SK-N-SH (cell line): ENCODE results near the gene CST3. TPM values are rescaled to one million over a fixed set of nuclear protein-coding genes. Genes with fewer than 3 reads are reported as not detected.

Source experiments
- CTCF ChIA-PET: fragments of 300-600, 350-600 bp; formaldehyde crosslinking; extraction: SDS; loops from one replicate; lab custom pipeline; 2021; lab: Yijun Ruan, JAX
- POLR2A ChIA-PET: fragments of 350-600 bp; sonication (Branson Sonifier 250); formaldehyde crosslinking; extraction: SDS; loops from one replicate; lab custom pipeline; 2020; ENCODE audit warnings: antibody characterized with exemption, inconsistent platforms; lab: Yijun Ruan, JAX
- DNase-seq: peaks from one replicate; pipeline ENCODE4 v3.0.0; 2012
- H2AFZ ChIP-seq: fragments of 200-600 bp; sonication (generic); 2 replicates; pipeline ENCODE4 v1.8.1; 2016; ENCODE audit warnings: antibody characterized with exemption, mild to moderate bottlenecking, low read depth
- H3F3A ChIP-seq: fragments of 200-600 bp; sonication (generic); replicated peaks from 2 replicates; pipeline ENCODE3; 2016; ENCODE audit warnings: antibody characterized with exemption, mild to moderate bottlenecking; ENCODE audit not compliant: insufficient read depth
- H3K27ac ChIP-seq, 2 experiments: fragments of 200-500 bp in 1 of 2; fragments of 200-600 bp in 1 of 2; sonication (Bioruptor generic) in 1 of 2; sonication (generic), shearing (Covaris generic) in 1 of 2; 2 replicates each; pipeline versions ENCODE4 v1.5.1 to v1.6.1; 2014 to 2016; ENCODE audit warnings: low read depth in 2 of 2, inconsistent platforms in 1 of 2, low read length in 1 of 2, mild to moderate bottlenecking in 1 of 2, mixed read lengths in 1 of 2
- H3K27me3 ChIP-seq: fragments of 200-600 bp; sonication (generic), shearing (Covaris generic); 2 replicates; pipeline ENCODE4 v1.6.1; 2016; ENCODE audit warnings: mixed run types; ENCODE audit not compliant: insufficient read depth
- H3K36me3 ChIP-seq, 2 experiments: fragments of 200-500 bp in 1 of 2; fragments of 200-600 bp in 1 of 2; sonication (Bioruptor generic) in 1 of 2; sonication (generic) in 1 of 2; replicated peaks in 1 of 2; 2 replicates each; pipeline versions ENCODE3 to v1.5.1; 2014 to 2016; ENCODE audit warnings: low read length in 1 of 2, mild to moderate bottlenecking in 1 of 2; ENCODE audit not compliant: insufficient read depth in 2 of 2, control insufficient read depth in 1 of 2
- H3K4me1 ChIP-seq, 2 experiments: fragments of 200-500 bp in 1 of 2; fragments of 200-600 bp in 1 of 2; sonication (Bioruptor generic) in 1 of 2; sonication (generic), shearing (Covaris generic) in 1 of 2; 2 replicates each; pipeline versions ENCODE4 v1.5.1 to v1.6.1; 2014 to 2016; ENCODE audit warnings: low read depth in 1 of 2, low read length in 1 of 2, mixed run types in 1 of 2; ENCODE audit not compliant: insufficient read depth in 2 of 2, control insufficient read depth in 1 of 2
- H3K4me2 ChIP-seq: fragments of 200-600 bp; sonication (generic), shearing (Covaris generic); 2 replicates; pipeline ENCODE4 v1.6.1; 2017; ENCODE audit warnings: mixed run types
- H3K4me3 ChIP-seq, 2 experiments: fragments of 200-500 bp in 1 of 2; fragments of 200-600 bp in 1 of 2; sonication (Bioruptor generic) in 1 of 2; sonication (generic), shearing (Covaris generic) in 1 of 2; 2 replicates each; pipeline versions ENCODE4 v1.5.1 to v1.8.1; 2014 to 2016; ENCODE audit warnings: low read depth in 2 of 2, inconsistent platforms in 1 of 2, low read length in 1 of 2, mild to moderate bottlenecking in 1 of 2, mixed read lengths in 1 of 2, moderate library complexity in 1 of 2
- H3K79me2 ChIP-seq: fragments of 200-600 bp; sonication (generic); 2 replicates; pipeline ENCODE4 v1.8.1; 2017; ENCODE audit warnings: mild to moderate bottlenecking; ENCODE audit not compliant: insufficient read depth
- H3K9ac ChIP-seq: fragments of 200-600 bp; sonication (generic); 2 replicates; pipeline ENCODE4 v1.6.1; 2017; ENCODE audit warnings: mixed run types
- H3K9me2 ChIP-seq: fragments of 200-600 bp; sonication (generic); 2 replicates; pipeline ENCODE4 v1.6.1; 2017; ENCODE audit warnings: mixed run types
- H3K9me3 ChIP-seq: fragments of 200-600 bp; sonication (generic); 2 replicates; pipeline ENCODE4 v1.6.1; 2017; ENCODE audit warnings: mixed run types, mild to moderate bottlenecking, moderate library complexity
- H4K20me1 ChIP-seq: fragments of 200-600 bp; sonication (generic); 2 replicates; pipeline ENCODE4 v1.6.1; 2017; ENCODE audit warnings: mild to moderate bottlenecking, mixed run types; ENCODE audit not compliant: insufficient read depth
- CHD2 ChIP-seq: fragments of 150-350 bp; IDR thresholded peaks from 2 replicates; pipeline ENCODE4 v1.6.1; 2018; ENCODE audit warnings: low read length; ENCODE audit not compliant: partially characterized antibody
- EP300 ChIP-seq, 2 experiments: IDR thresholded peaks; 2 replicates each; pipeline versions ENCODE4 v1.4.0 to v1.6.1; 2012; ENCODE audit warnings: borderline replicate concordance in 1 of 2, low read depth in 1 of 2, low read length in 1 of 2
- EZH2phosphoT487 ChIP-seq: fragments of 200-600 bp; sonication (generic); IDR thresholded peaks from 2 replicates; pipeline ENCODE4 v1.6.1; 2017; ENCODE audit warnings: low read depth, mixed run types, mild to moderate bottlenecking, antibody characterized with exemption, moderate library complexity, borderline replicate concordance
- FOSL2 ChIP-seq: IDR thresholded peaks from 2 replicates; pipeline ENCODE4 v1.4.0; 2012; ENCODE audit warnings: low read depth, mild to moderate bottlenecking, moderate library complexity, borderline replicate concordance
- FOXM1 ChIP-seq: IDR thresholded peaks from 2 replicates; pipeline ENCODE4 v1.4.0; 2012; ENCODE audit warnings: low read depth, mild to moderate bottlenecking
- GABPA ChIP-seq: IDR thresholded peaks from 2 replicates; pipeline ENCODE4 v1.4.0; 2012; ENCODE audit warnings: low read depth, mild to moderate bottlenecking
- MEF2A ChIP-seq: IDR thresholded peaks from 2 replicates; pipeline ENCODE4 v1.4.0; 2012; ENCODE audit warnings: low read depth, borderline replicate concordance
- NRF1 ChIP-seq: IDR thresholded peaks from 2 replicates; pipeline ENCODE4 v1.6.1; 2012; ENCODE audit warnings: low read depth, mild to moderate bottlenecking, low read length
- RAD21 ChIP-seq: IDR thresholded peaks from 2 replicates; pipeline ENCODE4 v1.6.1; 2012; ENCODE audit warnings: mild to moderate bottlenecking, low read length
- RCOR1 ChIP-seq: fragments of 150-350 bp; IDR thresholded peaks from 2 replicates; pipeline ENCODE4 v1.6.1; 2017; ENCODE audit warnings: antibody characterized with exemption, low read length
- RFX5 ChIP-seq: IDR thresholded peaks from 2 replicates; pipeline ENCODE4 v1.6.1; 2012; ENCODE audit warnings: mild to moderate bottlenecking, improper control_type of control experiment, low read length
- SIN3A ChIP-seq: IDR thresholded peaks from 2 replicates; pipeline ENCODE4 v1.6.1; 2012; ENCODE audit warnings: low read depth, mild to moderate bottlenecking, low read length, moderate library complexity, borderline replicate concordance
- TCF12 ChIP-seq: IDR thresholded peaks from 2 replicates; pipeline ENCODE4 v1.4.0; 2012
- YY1 ChIP-seq: IDR thresholded peaks from 2 replicates; pipeline ENCODE4 v1.4.0; 2012; ENCODE audit warnings: low read depth, mild to moderate bottlenecking
- WGBS: methylation state at CpG from one replicate; pipeline ENCODE4 v1.1.6; 2017; ENCODE audit warnings: low lambda C conversion rate; 5-methylcytosine and 5-hydroxymethylcytosine counted together
- polyA plus RNA-seq, 3 experiments: library from polyadenylated mRNA; depleted of rRNA; stranded (reverse); fragments of >200 nt; gene quantifications; 2 replicates each; pipeline ENCODE4 v1.2.3, GENCODE V29; 2012
- TF ChIP-seq, protein P1 (sequence below): IDR thresholded peaks from 2 replicates; pipeline ENCODE4 v1.4.0; 2012; ENCODE audit warnings: low read depth
- TF ChIP-seq, protein P2 (sequence below): IDR thresholded peaks from 2 replicates; pipeline ENCODE4; 2012
- TF ChIP-seq, protein P3 (sequence below): IDR thresholded peaks from 2 replicates; pipeline ENCODE4 v1.4.0; 2012; ENCODE audit warnings: low read depth, borderline replicate concordance
- TF ChIP-seq, protein P4 (sequence below): fragments of 150-350 bp; IDR thresholded peaks from 2 replicates; pipeline ENCODE4 v1.6.1; 2016; ENCODE audit warnings: mild to moderate bottlenecking, low read depth, low read length
- TF ChIP-seq, protein P5 (sequence below): IDR thresholded peaks from 2 replicates; pipeline ENCODE4 v1.4.0; 2012; ENCODE audit warnings: low read depth, borderline replicate concordance
- TF ChIP-seq, protein P6 (sequence below): fragments of 150-350 bp; IDR thresholded peaks from 2 replicates; pipeline ENCODE4 v1.6.1; 2017; ENCODE audit warnings: antibody characterized with exemption, low read length, low read depth, borderline replicate concordance

Gene CST3
- polyA plus RNA-seq, 1 of the 3 experiments (the other 2 are of a cell fraction), result 428 TPM

DNA sequence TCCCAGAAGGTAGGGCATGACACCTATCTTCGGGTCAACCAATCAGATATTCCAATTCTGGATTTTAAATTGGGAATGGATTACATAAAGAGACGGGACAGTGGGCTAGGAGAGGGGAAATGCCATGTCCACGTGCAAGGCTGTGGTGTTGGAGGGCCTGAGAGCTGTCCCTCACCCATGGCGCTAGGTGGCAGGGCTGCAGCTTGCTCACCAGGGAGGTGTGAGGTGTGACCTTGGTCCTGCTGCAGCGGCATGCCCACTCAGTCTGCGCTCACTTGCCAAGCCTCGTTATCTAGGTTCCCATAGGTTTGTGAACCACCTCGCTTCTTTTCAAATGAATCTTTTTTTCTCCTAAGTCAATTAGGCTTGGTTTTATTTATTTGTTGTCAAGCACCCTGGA is 19.4 kb upstream of the CST3 start:
- H3K4me1 ChIP-seq, result no peaks in the 10 kb centered on the region
- 27% methylated on average over 8 of the region's 8 CpGs for WGBS
- TF ChIP-seq EZH2phosphoT487 (no peak), RAD21 (no peak), CHD2 (no peak), MEF2A (no peak), EP300 (IDR thresholded peaks at IDR 0.05; ENCODE audit: borderline replicate concordance in 1 of 2, low read depth in 1 of 2, low read length in 1 of 2) (no peak), RCOR1 (no peak)
- TF ChIP-seq, protein P1, sequence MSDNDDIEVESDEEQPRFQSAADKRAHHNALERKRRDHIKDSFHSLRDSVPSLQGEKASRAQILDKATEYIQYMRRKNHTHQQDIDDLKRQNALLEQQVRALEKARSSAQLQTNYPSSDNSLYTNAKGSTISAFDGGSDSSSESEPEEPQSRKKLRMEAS, result no peak
- TF ChIP-seq, protein P2, sequence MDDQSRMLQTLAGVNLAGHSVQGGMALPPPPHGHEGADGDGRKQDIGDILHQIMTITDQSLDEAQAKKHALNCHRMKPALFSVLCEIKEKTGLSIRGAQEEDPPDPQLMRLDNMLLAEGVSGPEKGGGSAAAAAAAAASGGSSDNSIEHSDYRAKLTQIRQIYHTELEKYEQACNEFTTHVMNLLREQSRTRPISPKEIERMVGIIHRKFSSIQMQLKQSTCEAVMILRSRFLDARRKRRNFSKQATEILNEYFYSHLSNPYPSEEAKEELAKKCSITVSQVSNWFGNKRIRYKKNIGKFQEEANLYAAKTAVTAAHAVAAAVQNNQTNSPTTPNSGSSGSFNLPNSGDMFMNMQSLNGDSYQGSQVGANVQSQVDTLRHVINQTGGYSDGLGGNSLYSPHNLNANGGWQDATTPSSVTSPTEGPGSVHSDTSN, result no peak
- TF ChIP-seq, protein P3, sequence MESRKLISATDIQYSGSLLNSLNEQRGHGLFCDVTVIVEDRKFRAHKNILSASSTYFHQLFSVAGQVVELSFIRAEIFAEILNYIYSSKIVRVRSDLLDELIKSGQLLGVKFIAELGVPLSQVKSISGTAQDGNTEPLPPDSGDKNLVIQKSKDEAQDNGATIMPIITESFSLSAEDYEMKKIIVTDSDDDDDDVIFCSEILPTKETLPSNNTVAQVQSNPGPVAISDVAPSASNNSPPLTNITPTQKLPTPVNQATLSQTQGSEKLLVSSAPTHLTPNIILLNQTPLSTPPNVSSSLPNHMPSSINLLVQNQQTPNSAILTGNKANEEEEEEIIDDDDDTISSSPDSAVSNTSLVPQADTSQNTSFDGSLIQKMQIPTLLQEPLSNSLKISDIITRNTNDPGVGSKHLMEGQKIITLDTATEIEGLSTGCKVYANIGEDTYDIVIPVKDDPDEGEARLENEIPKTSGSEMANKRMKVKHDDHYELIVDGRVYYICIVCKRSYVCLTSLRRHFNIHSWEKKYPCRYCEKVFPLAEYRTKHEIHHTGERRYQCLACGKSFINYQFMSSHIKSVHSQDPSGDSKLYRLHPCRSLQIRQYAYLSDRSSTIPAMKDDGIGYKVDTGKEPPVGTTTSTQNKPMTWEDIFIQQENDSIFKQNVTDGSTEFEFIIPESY, result no peak
- TF ChIP-seq, protein P4, sequence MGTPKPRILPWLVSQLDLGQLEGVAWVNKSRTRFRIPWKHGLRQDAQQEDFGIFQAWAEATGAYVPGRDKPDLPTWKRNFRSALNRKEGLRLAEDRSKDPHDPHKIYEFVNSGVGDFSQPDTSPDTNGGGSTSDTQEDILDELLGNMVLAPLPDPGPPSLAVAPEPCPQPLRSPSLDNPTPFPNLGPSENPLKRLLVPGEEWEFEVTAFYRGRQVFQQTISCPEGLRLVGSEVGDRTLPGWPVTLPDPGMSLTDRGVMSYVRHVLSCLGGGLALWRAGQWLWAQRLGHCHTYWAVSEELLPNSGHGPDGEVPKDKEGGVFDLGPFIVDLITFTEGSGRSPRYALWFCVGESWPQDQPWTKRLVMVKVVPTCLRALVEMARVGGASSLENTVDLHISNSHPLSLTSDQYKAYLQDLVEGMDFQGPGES, result no peak
- TF ChIP-seq, protein P5, sequence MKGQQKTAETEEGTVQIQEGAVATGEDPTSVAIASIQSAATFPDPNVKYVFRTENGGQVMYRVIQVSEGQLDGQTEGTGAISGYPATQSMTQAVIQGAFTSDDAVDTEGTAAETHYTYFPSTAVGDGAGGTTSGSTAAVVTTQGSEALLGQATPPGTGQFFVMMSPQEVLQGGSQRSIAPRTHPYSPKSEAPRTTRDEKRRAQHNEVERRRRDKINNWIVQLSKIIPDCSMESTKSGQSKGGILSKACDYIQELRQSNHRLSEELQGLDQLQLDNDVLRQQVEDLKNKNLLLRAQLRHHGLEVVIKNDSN, result no peak
- no peak overlapping the region for H2AFZ ChIP-seq
- H3K9me3 ChIP-seq, result no peaks in the 10 kb centered on the region
- H3K27me3 ChIP-seq, result no peaks in the 10 kb centered on the region; the same call in 1 of the 2 replicates
- ChIA-PET POLR2A (no interaction called here), CTCF (no interaction called here)
- H3K36me3 ChIP-seq, result no peaks in the 10 kb centered on the region
- no peaks in the 10 kb centered on the region for H3K79me2 ChIP-seq
- H3F3A ChIP-seq, result no peaks in the 10 kb centered on the region
- no peak for DNase-seq
- no peak overlapping the region for H3K4me2 ChIP-seq
- H3K9me2 ChIP-seq, result no peaks in the 10 kb centered on the region
- H4K20me1 ChIP-seq, result no peaks in the 10 kb centered on the region
- no peak overlapping the region for H3K9ac ChIP-seq
- H3K27ac ChIP-seq, result no peak overlapping the region
- no peak overlapping the region for H3K4me3 ChIP-seq

DNA sequence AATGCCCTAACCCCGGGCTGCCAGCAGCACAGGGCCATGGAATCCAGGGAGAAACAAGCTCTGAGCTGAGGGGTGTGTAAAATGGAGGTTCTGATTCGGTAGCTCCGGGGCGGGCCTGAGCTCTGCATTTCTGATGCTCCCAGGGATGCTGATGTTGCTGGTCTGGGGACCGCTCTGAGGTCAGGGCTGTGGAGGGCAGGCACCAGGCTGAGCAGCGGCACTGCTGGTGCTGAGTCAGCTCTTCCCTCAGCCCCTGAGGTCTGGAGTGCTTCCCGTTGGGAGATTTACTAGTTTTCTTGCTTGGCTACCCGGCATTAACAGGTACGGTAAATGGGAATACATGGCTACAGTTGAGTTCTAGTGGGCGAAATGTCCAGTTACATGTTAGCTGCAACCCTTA is 18.6 kb upstream of the CST3 start:
- H3K27me3 ChIP-seq, result no peaks in the 10 kb centered on the region
- H3K9ac ChIP-seq, result no peak overlapping the region
- CTCF ChIA-PET, result interaction anchor here (0.9 kb wide), 1 partner anchor 12 kb away, joined by 3 read pairs; no protein-coding TSS in a partner anchor
- no peak overlapping the region for H3K27ac ChIP-seq
- H3K9me3 ChIP-seq, result no peaks in the 10 kb centered on the region
- 65% methylated on average over 8 of the region's 10 CpGs for WGBS
- TF ChIP-seq RAD21 (no peak), FOSL2 (no peak), EZH2phosphoT487 (no peak), NRF1 (no peak), RCOR1 (no peak), SIN3A (no peak), FOXM1 (no peak), TCF12 (no peak), GABPA (no peak), YY1 (no peak), RFX5 (no peak)
- TF ChIP-seq, protein P5, result no peak
- TF ChIP-seq, protein P6, sequence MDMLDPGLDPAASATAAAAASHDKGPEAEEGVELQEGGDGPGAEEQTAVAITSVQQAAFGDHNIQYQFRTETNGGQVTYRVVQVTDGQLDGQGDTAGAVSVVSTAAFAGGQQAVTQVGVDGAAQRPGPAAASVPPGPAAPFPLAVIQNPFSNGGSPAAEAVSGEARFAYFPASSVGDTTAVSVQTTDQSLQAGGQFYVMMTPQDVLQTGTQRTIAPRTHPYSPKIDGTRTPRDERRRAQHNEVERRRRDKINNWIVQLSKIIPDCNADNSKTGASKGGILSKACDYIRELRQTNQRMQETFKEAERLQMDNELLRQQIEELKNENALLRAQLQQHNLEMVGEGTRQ, result no peak
- TF ChIP-seq, all 33 proteins: peak for 0
- Histone ChIP-seq H2AFZ (no peak overlapping the region), H3K4me3 (no peak overlapping the region), H3K36me3 (no peaks in the 10 kb centered on the region), H3F3A (no peaks in the 10 kb centered on the region), H3K79me2 (no peaks in the 10 kb centered on the region), H3K4me2 (no peak overlapping the region), H4K20me1 (no peaks in the 10 kb centered on the region), H3K4me1 (no peaks in the 10 kb centered on the region), H3K9me2 (no peaks in the 10 kb centered on the region)
- no peak for DNase-seq
- POLR2A ChIA-PET, result no interaction called here
